Inflammatory macrophage (primary cell): ENCODE results near the gene FASN.

Source experiments
- DNase-seq, 2 donors: peaks; one replicate each; pipeline ENCODE4 v3.0.0-alpha.2; 2020 to 2022

The FASN gene

GRCh38 chr17:82072827-82073226 is 25.2 kb downstream of the FASN start:
- no peak for DNase-seq

- no peak for DNase-seq
Measured at GRCh38 chr17:82070611-82071010, 27.4 kb downstream of the FASN start.

DNA sequence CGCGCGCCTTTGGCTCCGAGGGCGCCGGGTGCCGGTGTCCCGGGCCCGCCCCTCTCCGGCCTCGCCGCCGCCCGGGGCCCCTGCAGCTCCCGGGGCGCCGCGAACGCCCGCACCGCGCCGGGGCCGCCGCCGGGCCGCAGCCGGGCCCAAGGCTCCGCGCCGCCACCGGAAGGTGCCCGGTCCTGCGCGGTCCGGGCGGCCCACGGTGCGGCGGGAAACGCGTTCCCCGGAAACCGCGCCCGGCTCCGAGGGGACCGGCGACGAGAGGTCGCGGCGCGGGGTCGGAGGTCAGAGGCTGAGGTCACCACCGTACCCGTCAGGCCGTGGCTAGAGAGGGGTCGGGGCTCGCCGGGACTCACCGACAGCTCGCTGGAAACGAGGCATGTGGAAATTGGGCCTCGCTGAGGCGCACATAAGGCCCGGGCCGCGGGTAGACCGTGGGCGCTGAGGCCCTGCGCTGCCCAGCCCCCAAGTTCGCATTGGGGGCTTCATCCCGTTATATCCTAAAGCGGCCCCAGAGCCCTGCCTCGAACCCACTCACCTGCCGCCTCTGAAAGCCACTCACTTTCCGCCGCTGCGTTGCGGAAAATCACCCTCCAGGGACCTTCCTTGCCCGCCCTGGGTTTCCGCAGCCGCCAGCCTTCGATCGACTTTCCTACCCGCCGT is 32.3 kb downstream of the FASN start, which contains the start of gene DUS1L:
DUS1L (minus strand) TSS at position 167 of the 666 bp plus-strand sequence. CDS start 745 bp downstream, outside the sequence.
- peak; percentile 67 to 74 for DNase-seq

DNA sequence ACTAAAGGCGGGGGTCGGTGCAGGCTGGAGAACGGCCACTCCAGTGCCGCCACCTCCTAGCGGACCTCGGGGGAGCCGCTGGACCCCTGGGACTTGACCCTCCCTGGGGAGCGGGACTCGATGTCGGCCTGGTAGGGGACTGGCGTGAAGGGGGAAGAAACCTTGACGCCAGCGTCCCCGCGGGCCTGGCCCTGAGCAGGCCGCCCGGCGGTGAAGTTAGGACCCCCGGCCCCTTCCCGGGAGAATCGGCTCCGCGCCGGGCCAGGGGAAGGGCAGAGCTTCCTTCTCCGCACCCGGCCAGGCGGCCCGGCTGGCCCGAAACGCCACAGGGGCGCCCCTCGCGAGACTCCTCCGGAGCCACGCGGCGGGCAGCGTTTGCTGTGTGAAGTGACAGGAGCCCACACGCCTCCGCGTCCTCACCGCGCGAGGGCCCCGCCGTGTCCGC is 32.8 kb downstream of the FASN start:
- peak in 1 of 2 donors; percentile 37 for DNase-seq

GRCh38 chr17:82064433-82065192 is 33.4 kb downstream of the FASN start:
- no peak for DNase-seq

GRCh38 chr17:82063424-82064415 is 34.3 kb downstream of the FASN start:
- DNase-seq: no peak

DNA sequence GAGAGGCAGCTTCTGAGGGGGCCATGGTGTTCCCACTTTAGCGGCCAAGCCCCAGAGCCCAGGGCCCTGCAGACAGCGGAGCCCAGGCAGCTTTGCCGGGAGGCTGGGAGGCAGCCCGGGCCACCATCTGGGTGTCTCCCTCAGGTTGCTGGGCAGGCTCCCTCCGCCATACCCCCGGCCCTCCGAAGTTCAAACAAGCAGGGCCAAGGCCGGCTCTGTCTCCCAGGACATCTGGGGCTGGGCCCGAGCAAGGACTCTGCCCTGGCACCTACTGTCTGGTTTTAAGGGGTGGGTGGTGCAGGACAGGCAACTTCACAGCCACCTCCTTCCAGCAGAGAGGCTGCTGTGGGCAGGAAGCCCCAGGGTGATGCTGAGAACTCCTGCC is 35.1 kb downstream of the FASN start:
- DNase-seq: no peak

GRCh38 chr17:82062076-82062983 is 35.7 kb downstream of the FASN start:
- DNase-seq: peak in 1 of 2 donors; percentile 11

GRCh38 chr17:82061047-82061925 is 36.8 kb downstream of the FASN start:
- no peak for DNase-seq

DNA sequence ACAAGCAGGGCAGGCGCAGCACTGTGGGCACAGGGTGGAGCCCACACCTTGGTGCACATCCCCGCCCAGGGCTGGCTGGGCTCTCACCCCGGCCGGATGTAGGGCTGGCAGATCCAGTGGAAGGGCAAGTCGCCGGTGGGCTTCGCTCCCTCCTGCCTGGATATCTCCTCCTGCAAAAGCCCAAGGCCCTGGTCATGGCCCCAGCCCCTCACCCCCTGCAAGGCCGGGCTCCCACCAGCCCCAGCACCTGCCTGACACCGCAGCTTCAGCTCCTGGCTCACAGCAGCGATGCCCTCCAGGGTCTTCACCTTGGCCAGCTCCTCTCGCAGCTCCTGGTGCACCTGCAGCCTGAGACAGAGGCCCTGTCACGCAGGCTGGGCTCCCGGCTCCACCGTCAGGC is 37.4 kb downstream of the FASN start:
- DNase-seq: no peak

DNA sequence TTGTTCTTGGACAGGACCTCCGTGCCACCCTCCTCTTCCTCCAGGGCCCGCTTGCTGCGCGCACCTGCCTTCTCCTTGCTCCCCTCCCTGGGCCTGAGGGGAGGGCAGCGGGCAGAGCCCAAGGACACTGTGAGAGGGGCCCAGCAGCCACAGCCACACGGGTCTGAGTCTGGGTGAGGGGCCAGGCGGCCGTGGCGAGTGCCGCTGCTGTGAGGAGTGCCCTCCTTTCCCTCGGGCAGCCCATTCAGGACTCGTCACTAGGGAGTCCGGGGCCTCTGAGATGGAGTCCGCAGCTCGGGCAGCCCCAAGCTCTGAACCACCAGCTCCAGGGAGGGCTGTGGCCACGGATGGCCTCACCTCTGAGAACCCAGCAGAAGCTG is 38.0 kb downstream of the FASN start:
- DNase-seq: no peak

- no peak for DNase-seq
Measured at GRCh38 chr17:82059272-82060000, 38.6 kb downstream of the FASN start.

GRCh38 chr17:82058855-82059249 is 39.2 kb downstream of the FASN start:
- DNase-seq: no peak

DNA sequence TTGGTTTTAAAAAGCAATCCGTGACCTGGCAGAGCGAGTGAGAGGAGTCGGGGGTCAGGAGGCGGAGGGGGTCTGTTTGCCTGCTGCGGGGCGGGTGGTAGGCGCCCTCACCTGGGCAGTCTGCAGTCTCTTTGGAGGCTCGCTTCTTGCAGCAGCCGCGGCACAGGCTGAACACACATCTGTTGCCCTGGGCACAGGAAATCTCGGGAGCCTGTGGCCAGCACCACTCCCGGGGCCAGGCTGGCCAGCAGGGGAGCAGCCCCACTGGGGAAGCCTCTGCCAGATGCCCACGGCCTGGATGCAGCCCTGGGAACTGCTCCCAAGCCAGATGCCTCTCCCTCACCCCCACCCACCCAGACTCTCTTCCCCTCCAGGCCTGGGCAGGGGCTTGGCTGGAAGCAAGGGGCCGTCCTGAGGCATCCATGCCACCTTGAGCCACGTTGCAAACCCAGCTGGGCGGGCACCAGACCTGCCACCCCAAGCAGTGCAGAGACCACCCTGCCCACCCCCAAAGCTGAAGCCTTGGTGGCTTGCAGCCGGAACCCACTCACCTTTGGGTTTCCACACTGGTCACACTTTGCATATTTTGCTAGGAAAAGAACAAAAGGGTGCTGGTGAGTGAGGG is 39.7 kb downstream of the FASN start:
- no peak for DNase-seq

DNA sequence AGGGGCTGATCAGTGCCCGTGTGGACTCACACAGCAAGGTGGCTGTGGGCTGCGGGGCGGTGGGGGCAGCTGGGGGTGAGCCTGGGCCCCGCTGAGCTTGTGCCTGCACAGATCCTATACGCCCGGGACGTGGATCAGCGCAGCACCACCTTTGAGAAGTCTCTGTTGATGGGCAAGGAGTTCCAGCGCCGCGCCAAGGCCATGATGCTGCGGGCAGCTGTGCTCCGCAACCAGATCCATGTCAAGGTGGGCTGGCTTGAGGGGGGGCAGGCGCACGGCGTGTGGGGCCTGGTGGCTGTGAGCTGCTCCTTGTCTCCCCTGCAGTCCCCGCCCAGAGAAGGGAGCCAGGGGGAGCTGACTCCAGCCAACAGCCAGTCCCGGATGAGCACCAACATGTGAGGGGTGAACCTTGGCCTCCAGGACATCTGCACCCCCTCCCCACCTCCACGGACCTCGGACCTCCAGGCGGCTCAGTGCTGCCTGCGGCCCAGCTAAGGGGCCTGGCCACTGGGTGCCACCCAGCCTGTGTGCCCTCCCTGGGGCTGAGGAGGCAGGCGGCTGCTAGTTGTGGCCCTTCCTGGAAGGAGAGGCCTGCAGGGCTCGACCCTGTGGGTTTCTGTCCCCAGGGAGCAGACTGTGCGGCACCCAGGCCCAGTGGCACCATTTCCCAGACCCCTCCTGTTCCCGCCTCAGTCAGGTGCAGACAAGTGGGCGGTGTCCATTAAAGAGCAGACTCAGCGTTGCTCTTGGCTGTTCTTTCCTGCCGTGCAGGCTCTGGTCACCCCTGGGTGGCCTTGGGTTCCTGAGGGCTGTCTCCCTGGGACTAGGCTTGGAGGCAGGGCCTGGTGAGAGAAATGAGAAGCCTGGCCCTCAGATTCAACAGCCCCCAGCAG is 41.1 kb downstream of the FASN start:
- no peak for DNase-seq

GRCh38 chr17:82055965-82056728 is 41.9 kb downstream of the FASN start:
- no peak for DNase-seq
